Activated gamma-delta T cell treated with anti-CD3 and anti-CD28 coated beads, Interleukin-2, amount 50 U/mL, for 16 hours (primary cell): ENCODE results near the gene PKN1.

Source experiments
- DNase-seq: peaks from one replicate; pipeline ENCODE4 v3.0.0-alpha.2; 2020; ENCODE audit warnings: low read depth

PKN1 gene

DNA sequence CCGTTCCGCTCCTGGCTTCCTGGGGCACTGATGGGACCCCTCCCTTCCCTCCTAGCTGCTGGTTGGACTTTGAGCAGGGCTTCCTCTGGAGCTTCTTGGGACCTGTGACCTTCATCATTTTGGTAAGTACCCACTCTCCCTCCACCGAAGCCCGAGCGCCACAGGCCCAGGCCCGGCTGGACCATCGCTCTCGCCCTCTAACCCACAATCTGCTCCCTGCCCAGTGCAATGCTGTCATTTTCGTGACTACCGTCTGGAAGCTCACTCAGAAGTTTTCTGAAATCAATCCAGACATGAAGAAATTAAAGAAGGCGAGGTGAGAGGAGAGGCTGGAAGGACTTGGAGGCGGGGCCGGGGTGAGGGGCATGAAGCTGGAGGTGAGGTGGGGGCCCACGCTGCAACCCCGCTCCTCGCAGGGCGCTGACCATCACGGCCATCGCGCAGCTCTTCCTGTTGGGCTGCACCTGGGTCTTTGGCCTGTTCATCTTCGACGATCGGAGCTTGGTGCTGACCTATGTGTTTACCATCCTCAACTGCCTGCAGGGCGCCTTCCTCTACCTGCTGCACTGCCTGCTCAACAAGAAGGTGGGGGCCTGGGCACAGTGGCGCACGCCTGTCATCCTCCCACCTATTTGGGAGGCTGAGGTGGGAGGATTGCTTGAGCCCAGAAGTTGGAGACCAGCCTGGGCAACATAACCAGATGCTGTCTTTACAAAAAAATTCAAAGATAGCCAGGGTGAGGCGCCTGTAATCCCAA lies 26.3 kb upstream of the PKN1 start:
- DNase-seq = no peak

DNA sequence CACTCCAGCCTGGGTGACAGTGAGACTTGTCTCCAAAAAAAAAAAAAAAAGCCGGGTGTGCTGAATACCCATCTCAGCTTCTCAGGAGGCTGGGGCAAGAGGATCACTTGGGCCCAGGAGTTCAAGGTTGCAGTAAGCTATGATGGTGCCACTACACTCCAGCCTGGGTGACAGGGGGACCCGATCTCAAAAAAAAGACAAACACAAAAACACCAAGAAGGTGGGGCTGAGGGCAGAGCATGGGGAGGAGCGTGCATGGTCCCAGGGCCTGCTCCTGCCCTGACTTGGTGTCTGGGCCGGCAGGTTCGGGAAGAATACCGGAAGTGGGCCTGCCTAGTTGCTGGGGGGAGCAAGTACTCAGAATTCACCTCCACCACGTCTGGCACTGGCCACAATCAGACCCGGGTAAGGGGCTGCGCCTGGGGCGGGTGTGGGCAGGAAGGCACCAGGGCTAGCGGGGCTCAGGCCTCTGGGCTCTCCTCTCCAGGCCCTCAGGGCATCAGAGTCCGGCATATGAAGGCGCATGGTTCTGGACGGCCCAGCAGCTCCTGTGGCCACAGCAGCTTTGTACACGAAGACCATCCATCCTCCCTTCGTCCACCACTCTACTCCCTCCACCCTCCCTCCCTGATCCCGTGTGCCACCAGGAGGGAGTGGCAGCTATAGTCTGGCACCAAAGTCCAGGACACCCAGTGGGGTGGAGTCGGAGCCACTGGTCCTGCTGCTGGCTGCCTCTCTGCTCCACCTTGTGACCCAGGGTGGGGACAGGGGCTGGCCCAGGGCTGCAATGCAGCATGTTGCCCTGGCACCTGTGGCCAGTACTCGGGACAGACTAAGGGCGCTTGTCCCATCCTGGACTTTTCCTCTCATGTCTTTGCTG lies 25.3 kb upstream of the PKN1 start:
- DNase-seq = no peak

DNA sequence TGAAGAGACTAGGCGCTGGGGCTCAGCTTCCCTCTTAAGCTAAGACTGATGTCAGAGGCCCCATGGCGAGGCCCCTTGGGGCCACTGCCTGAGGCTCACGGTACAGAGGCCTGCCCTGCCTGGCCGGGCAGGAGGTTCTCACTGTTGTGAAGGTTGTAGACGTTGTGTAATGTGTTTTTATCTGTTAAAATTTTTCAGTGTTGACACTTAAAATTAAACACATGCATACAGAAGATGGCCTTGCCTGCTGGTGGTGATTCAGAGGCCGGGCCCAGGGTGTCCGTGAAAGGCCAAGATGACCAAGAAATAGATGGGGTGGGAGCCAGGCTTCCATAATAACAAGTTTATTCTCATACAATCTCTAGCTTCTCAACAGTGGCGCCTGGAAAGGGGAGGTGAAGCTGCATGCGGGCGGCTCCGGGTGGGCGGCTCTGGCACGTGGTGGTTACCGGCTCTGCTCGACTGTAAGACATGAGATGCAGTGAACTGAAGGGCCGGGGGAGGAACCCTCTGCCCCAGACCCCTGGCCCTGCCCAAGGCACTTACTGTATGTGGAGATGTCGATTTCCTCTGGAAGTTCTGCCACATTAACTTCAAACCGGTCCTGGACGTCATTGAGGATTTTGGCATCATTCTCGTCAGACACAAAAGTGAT lies 24.5 kb upstream of the PKN1 start:
- DNase-seq = no peak

- DNase-seq = no peak
Observed at GRCh38 chr19:14409146-14410023, 23.7 kb upstream of the PKN1 start.

GRCh38 chr19:14410091-14411051 lies 22.7 kb upstream of the PKN1 start:
- no peak for DNase-seq

GRCh38 chr19:14411161-14411937 lies 21.8 kb upstream of the PKN1 start:
- no peak for DNase-seq

GRCh38 chr19:14411938-14412245 lies 21.2 kb upstream of the PKN1 start:
- DNase-seq = no peak

- DNase-seq = no peak
Observed at GRCh38 chr19:14412324-14412995, 20.6 kb upstream of the PKN1 start.

GRCh38 chr19:14412996-14413692 lies 20.0 kb upstream of the PKN1 start:
- DNase-seq = no peak

DNA sequence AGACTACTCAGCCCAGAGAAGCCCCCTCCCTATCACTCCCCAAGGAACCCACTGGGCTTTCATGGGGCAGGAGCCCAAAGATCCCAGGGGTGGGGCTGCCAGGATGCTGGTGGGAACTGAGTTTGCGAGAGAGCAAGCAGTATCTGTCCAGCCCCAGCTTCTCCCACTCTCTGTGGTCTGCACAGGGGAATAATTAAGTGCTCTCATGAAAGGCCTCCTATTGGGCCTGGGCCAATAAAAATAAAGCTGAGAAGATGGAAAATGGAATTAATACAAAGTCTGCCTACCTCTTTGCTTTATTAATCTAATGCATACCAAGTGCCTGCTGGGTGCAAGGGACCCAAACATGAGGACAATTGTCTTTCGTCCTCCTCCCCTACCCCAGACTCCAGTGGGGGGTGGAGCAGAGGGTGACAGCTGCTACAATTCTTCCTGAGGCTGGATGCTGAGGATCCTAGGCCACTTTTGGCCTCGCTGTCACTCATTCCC lies 19.4 kb upstream of the PKN1 start:
- no peak for DNase-seq

DNA sequence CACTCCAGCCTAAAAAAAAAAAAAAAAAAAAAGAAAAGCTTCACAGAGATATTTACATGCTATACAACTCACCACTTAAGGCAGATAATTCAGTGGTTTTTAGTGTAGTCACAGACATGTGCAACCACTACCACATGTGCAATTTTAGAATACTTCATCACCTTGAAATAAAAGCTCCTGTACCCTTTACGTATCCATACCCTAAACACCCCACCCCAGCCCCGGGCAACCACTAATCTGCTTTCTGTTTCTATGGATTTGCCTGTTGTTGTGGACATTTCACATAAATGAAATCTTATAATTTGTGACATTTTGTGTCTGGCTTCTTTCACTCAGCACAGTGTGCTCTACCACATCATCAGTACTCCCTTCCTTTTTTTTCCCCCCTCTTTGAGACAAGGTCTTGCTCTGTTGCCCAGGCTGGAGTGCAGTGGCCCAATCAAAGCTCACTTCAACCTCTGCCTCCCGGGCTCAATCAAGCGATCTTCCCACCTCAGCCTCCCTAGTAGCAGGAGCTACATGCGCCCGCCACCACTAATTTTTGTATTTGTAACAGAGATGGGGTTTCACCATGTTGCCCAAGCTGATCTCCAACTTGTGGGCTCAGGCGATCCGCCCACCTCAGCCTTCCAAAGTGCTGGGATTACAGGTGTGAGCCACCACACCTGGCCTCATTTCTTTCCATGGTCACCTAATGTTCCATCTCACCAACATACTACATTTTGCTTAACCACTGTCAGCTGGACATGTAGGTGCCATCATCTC lies 18.0 kb upstream of the PKN1 start:
- no peak for DNase-seq

DNA sequence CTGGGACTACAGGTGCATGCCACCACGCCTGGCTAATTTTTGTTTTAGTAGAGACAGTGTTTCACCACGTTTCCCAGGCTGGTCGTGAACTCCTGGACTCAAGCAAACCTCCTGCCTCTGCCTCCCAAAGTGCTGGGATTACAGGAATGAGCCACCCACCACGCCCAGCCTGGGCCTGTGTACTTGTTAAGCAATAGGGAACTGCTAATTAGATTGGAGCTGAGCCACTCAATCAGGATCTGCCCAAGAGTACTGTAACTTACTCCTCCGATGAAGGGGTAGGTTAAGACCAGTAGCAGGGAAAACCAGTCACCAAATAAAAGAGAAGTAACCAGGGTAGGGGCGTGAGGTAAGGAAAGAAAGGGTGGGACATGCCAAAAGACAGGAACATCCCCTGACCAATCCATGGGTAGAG lies 16.3 kb upstream of the PKN1 start:
- DNase-seq = no peak

DNA sequence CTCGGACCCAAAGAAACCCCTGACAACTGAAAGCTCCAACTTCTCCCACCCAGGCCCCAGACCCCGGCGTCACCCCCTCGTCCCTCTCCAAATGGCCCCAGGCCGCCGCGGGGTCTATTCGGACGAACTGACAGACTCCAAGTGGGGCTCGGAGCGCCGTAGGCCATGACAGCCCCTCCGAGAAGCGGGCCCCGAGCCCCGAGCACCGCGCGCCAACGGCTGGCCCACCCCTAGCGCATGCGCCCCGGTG lies 14.3 kb upstream of the PKN1 start:
- peak; percentile 82 for DNase-seq

DNA sequence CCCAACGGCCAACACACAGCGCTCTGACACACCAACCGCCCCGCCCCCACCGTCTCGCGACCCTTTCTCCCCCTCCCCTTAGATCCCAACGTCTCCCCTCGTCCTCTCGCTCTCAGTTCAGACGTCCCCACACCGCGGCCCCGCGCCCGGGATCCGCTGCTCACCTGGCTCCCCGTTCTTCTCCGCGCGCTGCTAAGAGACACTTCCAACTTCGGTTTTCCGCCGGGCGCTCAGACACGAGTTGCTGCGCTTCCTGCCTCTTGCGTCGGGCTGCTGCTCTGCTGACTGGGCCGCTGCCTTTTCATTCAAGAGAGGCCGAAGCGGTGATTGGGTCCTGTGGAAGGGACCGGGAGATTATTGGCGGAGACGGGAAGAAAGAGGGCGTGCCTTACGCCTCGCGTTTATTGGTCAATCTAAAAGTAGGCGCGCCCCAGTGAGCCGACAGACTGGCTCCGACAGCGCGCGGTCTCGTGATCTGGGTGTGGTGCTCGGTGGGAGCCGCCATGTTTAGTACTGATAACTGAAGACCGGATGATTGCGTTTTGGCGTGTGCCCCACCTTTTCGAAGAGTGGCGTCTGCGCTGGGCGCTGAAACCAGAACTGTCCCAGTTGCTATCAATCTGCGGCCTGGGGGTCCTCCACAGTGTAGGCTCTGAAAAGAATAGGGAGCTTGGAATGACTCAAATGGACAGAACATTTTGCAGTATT lies 13.8 kb upstream of the PKN1 start, which contains the start of gene DDX39A:
Gene DDX39A, minus strand, starts transcription at position 236 of the 708 bp plus-strand sequence. CDS start 6,121 bp downstream, outside the sequence.
- peak; percentile 94 for DNase-seq

- DNase-seq = no peak
Observed at GRCh38 chr19:14425696-14426138, 7.4 kb upstream of the PKN1 start.

- DNase-seq = no peak
Observed at GRCh38 chr19:14427461-14427860, 5.6 kb upstream of the PKN1 start.

GRCh38 chr19:14428882-14429416 lies 4.2 kb upstream of the PKN1 start:
- DNase-seq = no peak
